ENCODE results near the gene PRDM9. TPM values are rescaled to one million over a fixed set of nuclear protein-coding genes. Genes with fewer than 3 reads are reported as not detected.

Gene PRDM9
- total RNA-seq, 2 donors from 2014 or later = 0.15 to 0.18 TPM

GRCh38 chr5:23461576-23461975 lies 45.8 kb upstream of the PRDM9 start:
- 100% methylated on average over 1 of the region's 1 CpG; no CpG with 5 or more reads in 1 of the 2 experiments for WGBS, 2 experiments (ENCODE audit: insufficient coverage in 1 of 2, insufficient read length in 1 of 2)
- H3K36me3 Mint-ChIP-seq (ENCODE audit: low read depth) = peaks cover under 1% of the 10 kb centered on the region
- H3K4me3 ChIP-seq (ENCODE audit: low read length) = no peak overlapping the region
- no peak overlapping the region for H3K9ac ChIP-seq (ENCODE audit: extremely low read depth, low read length, poor library complexity, severe bottlenecking)
- H3K27me3 Mint-ChIP-seq (ENCODE audit: insufficient read depth) = no peaks in the 10 kb centered on the region
- H3K36me3 ChIP-seq (ENCODE audit: control insufficient read depth, insufficient read depth, low read length) = no peaks in the 10 kb centered on the region
- H3K9me3 Mint-ChIP-seq = peaks cover 14% of the 10 kb centered on the region
- TF ChIP-seq CTCF (conservative IDR thresholded peaks at IDR 0.05) = no peak
- H3K27me3 ChIP-seq (ENCODE audit: control insufficient read depth, insufficient read depth, low read length, poor library complexity, severe bottlenecking) = no peaks in the 10 kb centered on the region
- no peaks in the 10 kb centered on the region for H3K4me1 Mint-ChIP-seq
- no peak overlapping the region for H3K27ac ChIP-seq (ENCODE audit: low read depth, low read length)
- no peak for DNase-seq
- H3K9me3 ChIP-seq (ENCODE audit: control insufficient read depth, low read length) = peaks cover 15% of the 10 kb centered on the region
- H3K4me1 ChIP-seq (ENCODE audit: control insufficient read depth, insufficient read depth, low read length) = no peaks in the 10 kb centered on the region
- no peak overlapping the region for H3K27ac Mint-ChIP-seq
- no peak overlapping the region for H3K4me3 Mint-ChIP-seq

GRCh38 chr5:23466401-23466912 lies 41.0 kb upstream of the PRDM9 start:
- no peaks in the 10 kb centered on the region for H3K4me1 ChIP-seq (ENCODE audit: control insufficient read depth, insufficient read depth, low read length)
- WGBS, 2 experiments (ENCODE audit: insufficient coverage in 1 of 2, insufficient read length in 1 of 2) = 96 to 100% methylated on average over 2 of the region's 2 CpGs
- H3K9ac ChIP-seq (ENCODE audit: extremely low read depth, low read length, poor library complexity, severe bottlenecking) = no peak overlapping the region
- no peaks in the 10 kb centered on the region for H3K36me3 ChIP-seq (ENCODE audit: control insufficient read depth, insufficient read depth, low read length)
- H3K4me3 ChIP-seq (ENCODE audit: low read length) = no peak overlapping the region
- no peak overlapping the region for H3K27ac Mint-ChIP-seq
- no peak for TF ChIP-seq CTCF (conservative IDR thresholded peaks at IDR 0.05)
- H3K27ac ChIP-seq (ENCODE audit: low read depth, low read length) = no peak overlapping the region
- H3K4me3 Mint-ChIP-seq = no peak overlapping the region
- no peak for DNase-seq
- H3K27me3 Mint-ChIP-seq (ENCODE audit: insufficient read depth) = no peaks in the 10 kb centered on the region
- peaks cover 3% of the 10 kb centered on the region for H3K36me3 Mint-ChIP-seq (ENCODE audit: low read depth)
- peaks cover 18% of the 10 kb centered on the region for H3K9me3 ChIP-seq (ENCODE audit: control insufficient read depth, low read length)
- H3K27me3 ChIP-seq (ENCODE audit: control insufficient read depth, insufficient read depth, low read length, poor library complexity, severe bottlenecking) = no peaks in the 10 kb centered on the region
- H3K4me1 Mint-ChIP-seq = no peaks in the 10 kb centered on the region
- H3K9me3 Mint-ChIP-seq = peaks cover 22% of the 10 kb centered on the region

- Mint-ChIP-seq H3K36me3 (ENCODE audit: low read depth) (peaks cover 3% of the 10 kb centered on the region), H3K27ac (no peak overlapping the region)
- WGBS, 2 experiments (ENCODE audit: insufficient coverage in 1 of 2, insufficient read length in 1 of 2) = 87 to 91% methylated on average over 2 to 3 of the region's 3 CpGs
Measured at GRCh38 chr5:23468658-23469057, 38.8 kb upstream of the PRDM9 start.

More at GRCh38 chr5:23468658-23469057, 38.8 kb upstream of the PRDM9 start:
- no peaks in the 10 kb centered on the region for H3K27me3 ChIP-seq (ENCODE audit: control insufficient read depth, insufficient read depth, low read length, poor library complexity, severe bottlenecking)
- H3K27ac ChIP-seq (ENCODE audit: low read depth, low read length) = no peak overlapping the region
- no peaks in the 10 kb centered on the region for H3K36me3 ChIP-seq (ENCODE audit: control insufficient read depth, insufficient read depth, low read length)
- H3K4me3 ChIP-seq (ENCODE audit: low read length) = no peak overlapping the region
- no peak for DNase-seq
- H3K9me3 Mint-ChIP-seq = peaks cover 22% of the 10 kb centered on the region
- H3K9ac ChIP-seq (ENCODE audit: extremely low read depth, low read length, poor library complexity, severe bottlenecking) = no peak overlapping the region
- no peaks in the 10 kb centered on the region for H3K27me3 Mint-ChIP-seq (ENCODE audit: insufficient read depth)
- no peak for TF ChIP-seq CTCF (conservative IDR thresholded peaks at IDR 0.05)
- no peaks in the 10 kb centered on the region for H3K4me1 Mint-ChIP-seq
- H3K9me3 ChIP-seq (ENCODE audit: control insufficient read depth, low read length) = peaks cover 18% of the 10 kb centered on the region
- no peak overlapping the region for H3K4me3 Mint-ChIP-seq
- H3K4me1 ChIP-seq (ENCODE audit: control insufficient read depth, insufficient read depth, low read length) = no peaks in the 10 kb centered on the region
